ENCODE measurements around the gene IFFO2. TPM values are rescaled to one million over a fixed set of nuclear protein-coding genes. Genes with fewer than 3 reads are reported as not detected.

IFFO2 gene
- total RNA-seq, 3 donors from 2014 or later: 5.8 to 35.3 (median 34.4) TPM

GRCh38 chr1:18915341-18915740 lies 41.1 kb downstream of the IFFO2 start:
- Histone ChIP-seq H3K4me1 (peaks cover 0 to 5% of the 10 kb centered on the region in 2 donors), H3K4me3 (no peak overlapping the region), H3K9me3 (no peaks in the 10 kb centered on the region), H3K27ac (peak overlapping the region in 1 of 2 donors; percentile 26), H3K27me3 (no peaks in the 10 kb centered on the region), H3K36me3 (no peaks in the 10 kb centered on the region)
- intact Hi-C loops (cut with DNase I; ENCODE audit: low total_unique reads): no loop called here
- DNase-seq (ENCODE audit: low spot score in 2 of 2): no peak
- TF ChIP-seq POLR2A (IDR thresholded peaks at IDR 0.05) (no peak), POLR2AphosphoS5 (IDR thresholded peaks at IDR 0.05) (no peak), CTCF (IDR thresholded peaks at IDR 0.05) (no peak)

- Histone ChIP-seq H3K27ac (peak overlapping the region; percentile 33 to 45), H3K27me3 (no peaks in the 10 kb centered on the region), H3K4me1 (peaks cover 0 to 5% of the 10 kb centered on the region in 2 donors), H3K36me3 (no peaks in the 10 kb centered on the region), H3K4me3 (peak overlapping the region in 1 of 3 donors; percentile 10), H3K9me3 (no peaks in the 10 kb centered on the region)
- DNase-seq (ENCODE audit: low spot score in 2 of 2): peak; percentile 69 to 85
- intact Hi-C loops (cut with DNase I; ENCODE audit: low total_unique reads): no loop called here
- TF ChIP-seq POLR2AphosphoS5 (IDR thresholded peaks at IDR 0.05) (no peak), CTCF (IDR thresholded peaks at IDR 0.05) (peak; percentile 92 to 96 (median 93))
Observed at GRCh38 chr1:18913065-18913835, 43.2 kb downstream of the IFFO2 start.

- Histone ChIP-seq H3K9me3 (no peaks in the 10 kb centered on the region), H3K4me3 (no peak overlapping the region), H3K27ac (peak overlapping the region; percentile 33 to 45), H3K36me3 (no peaks in the 10 kb centered on the region), H3K4me1 (peaks cover 0 to 8% of the 10 kb centered on the region in 2 donors), H3K27me3 (no peaks in the 10 kb centered on the region)
- intact Hi-C loops (cut with DNase I; ENCODE audit: low total_unique reads): no loop called here
- DNase-seq (ENCODE audit: low spot score in 2 of 2): no peak
- TF ChIP-seq POLR2AphosphoS5 (IDR thresholded peaks at IDR 0.05): no peak
- TF ChIP-seq CTCF (IDR thresholded peaks at IDR 0.05): no peak
- no peak for TF ChIP-seq POLR2A (IDR thresholded peaks at IDR 0.05)
Observed at GRCh38 chr1:18912550-18912949, 43.9 kb downstream of the IFFO2 start.

GRCh38 chr1:18908911-18909771 lies 47.3 kb downstream of the IFFO2 start:
- intact Hi-C loops (cut with DNase I; ENCODE audit: low total_unique reads): loop anchor here (5.0 to 10.0 kb wide), 2 partner anchors 48 to 166 kb away; partner anchors contain the start of gene IFFO2
- TF ChIP-seq CTCF (IDR thresholded peaks at IDR 0.05) (no peak), POLR2A (IDR thresholded peaks at IDR 0.05) (no peak), POLR2AphosphoS5 (IDR thresholded peaks at IDR 0.05) (no peak)
- Histone ChIP-seq H3K27me3 (no peaks in the 10 kb centered on the region), H3K4me3 (no peak overlapping the region), H3K9me3 (no peaks in the 10 kb centered on the region), H3K4me1 (peaks cover 0 to 14% of the 10 kb centered on the region in 2 donors), H3K27ac (peak overlapping the region; percentile 71 to 85), H3K36me3 (no peaks in the 10 kb centered on the region)
- DNase-seq (ENCODE audit: low spot score in 2 of 2): no peak
